HG03342 (cell line): ENCODE data around the gene SLC25A24.
A peak's percentile ranks its signal among the peaks of the same experiment; 100 is the strongest.
"Not testable (repeated sequence)": the region's sequence is repeated elsewhere in the genome, so short reads cannot be mapped to it uniquely, and the experiment has no call there.

Experiments used
- ATAC-seq: cut with Tn5 transposase; IDR thresholded peaks from one replicate; pipeline ENCODE4 v1.9.1; 2021; ENCODE audit warnings: mild to moderate bottlenecking, moderate library complexity; ENCODE audit not compliant: unreplicated experiment

SLC25A24 gene

DNA sequence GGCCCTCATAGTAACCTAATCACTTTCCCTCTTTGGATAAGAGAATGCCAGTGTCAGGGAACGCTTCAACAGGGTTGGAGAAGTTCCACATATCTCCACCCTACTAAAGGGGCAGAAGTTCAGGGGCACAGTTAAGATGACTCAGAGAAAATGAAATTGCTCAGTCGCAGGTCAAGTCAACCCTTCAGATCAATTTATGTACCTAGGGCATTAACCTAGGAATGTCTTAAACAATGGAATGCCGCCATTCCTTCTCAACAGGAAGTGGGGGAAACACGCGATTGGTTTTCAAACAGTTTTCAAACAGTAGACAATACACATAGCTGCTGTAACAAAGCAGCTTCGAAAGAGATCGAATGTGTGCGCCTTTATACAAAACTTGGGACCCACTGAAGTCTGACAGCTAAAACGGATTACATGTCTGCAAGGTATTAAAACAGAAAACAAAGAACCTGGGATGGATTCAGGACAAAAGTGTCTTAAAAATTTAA is 897 bp downstream of the SLC25A24 start:
- ATAC-seq: no peak

DNA sequence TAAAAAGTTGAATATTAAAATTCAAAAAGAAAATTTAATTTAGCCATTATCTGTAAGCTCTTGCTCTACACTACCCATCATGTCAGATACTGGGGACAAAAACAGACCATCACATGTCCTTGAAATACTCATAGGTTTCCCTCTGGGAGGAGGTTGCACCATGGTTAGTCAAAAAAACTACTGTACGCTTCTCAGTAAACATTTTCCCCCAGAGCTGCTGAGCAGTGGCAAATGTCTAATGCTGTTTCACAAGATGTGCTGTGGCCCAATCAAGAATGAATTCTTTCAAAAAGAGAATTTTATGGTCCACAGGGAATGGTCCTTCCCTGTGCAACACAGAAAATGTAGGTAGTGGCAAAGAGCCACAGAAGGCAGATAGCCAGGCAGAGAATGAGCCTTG is 6.1 kb downstream of the SLC25A24 start:
- ATAC-seq: no peak

DNA sequence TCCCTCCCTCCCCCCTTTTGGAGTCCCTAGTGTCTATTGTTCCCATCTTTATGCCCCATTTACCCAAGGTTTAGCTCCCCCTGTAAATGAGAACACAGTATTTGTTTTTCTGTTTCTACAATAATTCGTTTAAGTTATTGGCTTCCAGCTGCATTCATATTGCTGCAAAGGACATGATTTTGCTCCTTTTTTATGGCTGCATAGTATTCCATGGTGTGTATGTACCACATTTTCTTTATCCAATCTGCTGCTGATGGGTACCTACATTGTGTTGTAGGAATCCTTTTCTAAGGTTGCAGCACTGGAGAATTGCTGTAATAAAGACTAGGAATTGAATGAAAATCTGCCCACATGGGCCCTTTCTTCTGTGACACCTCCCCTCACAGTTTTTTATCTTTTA is 6.8 kb downstream of the SLC25A24 start:
- ATAC-seq: no peak

GRCh38 chr1:108192581-108192980 is 7.6 kb downstream of the SLC25A24 start:
- ATAC-seq: no peak

GRCh38 chr1:108190686-108191416 is 9.3 kb downstream of the SLC25A24 start:
- no peak for ATAC-seq

DNA sequence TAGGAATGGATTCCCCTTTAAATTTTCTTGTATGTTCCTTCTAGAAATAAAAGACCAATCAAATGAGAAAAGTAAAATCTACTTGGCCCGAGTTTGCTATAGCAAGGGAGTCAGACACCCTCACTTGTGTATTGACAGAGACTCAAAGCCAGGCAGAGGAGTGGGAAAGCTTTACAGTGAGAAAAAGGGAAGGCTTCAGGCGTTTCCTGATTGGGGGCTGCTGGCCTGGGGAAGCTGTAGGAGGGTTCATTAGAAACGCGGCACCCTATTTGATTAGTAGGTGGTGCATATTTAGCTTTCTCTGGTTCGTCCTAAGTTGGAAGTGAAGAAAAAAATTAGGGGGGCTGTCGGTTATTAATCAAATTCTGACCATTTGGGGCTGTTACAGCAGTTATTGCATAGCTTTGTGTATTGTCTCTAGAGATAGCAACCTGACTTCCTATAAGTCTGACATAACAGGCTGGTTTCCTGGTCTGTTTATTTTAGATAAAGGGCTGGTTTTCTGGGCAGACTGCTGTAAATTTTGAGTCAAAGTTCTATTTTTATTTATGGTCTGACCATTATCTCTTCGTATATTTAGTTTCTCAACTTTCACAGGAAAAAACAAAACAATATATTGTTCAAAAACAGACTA is 10.0 kb downstream of the SLC25A24 start:
- no peak for ATAC-seq

- ATAC-seq: no peak
These were observed 11.3 kb downstream of the SLC25A24 start for GRCh38 chr1:108188801-108189200.

GRCh38 chr1:108182959-108183700 is 17.0 kb downstream of the SLC25A24 start:
- no peak for ATAC-seq

GRCh38 chr1:108179018-108179417 is 21.1 kb downstream of the SLC25A24 start:
- no peak for ATAC-seq

DNA sequence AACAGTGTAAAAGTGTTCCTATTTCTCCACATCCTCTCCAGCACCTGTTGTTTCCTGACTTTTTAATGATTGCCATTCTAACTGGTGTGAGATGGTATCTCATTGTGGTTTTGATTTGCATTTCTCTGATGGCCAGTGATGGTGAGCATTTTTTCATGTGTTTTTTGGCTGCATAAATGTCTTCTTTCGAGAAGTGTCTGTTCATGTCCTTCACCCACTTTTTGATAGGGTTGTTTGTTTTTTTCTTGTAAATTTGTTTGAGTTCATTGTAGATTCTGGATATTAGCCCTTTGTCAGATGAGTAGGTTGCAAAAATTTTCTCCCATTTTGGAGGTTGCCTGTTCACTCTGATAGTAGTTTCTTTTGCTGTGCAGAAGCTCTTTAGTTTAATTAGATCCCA is 37.7 kb downstream of the SLC25A24 start:
- not testable (repeated sequence) for ATAC-seq

- not testable (repeated sequence) for ATAC-seq
These were observed 40.2 kb downstream of the SLC25A24 start for GRCh38 chr1:108159951-108160350.

DNA sequence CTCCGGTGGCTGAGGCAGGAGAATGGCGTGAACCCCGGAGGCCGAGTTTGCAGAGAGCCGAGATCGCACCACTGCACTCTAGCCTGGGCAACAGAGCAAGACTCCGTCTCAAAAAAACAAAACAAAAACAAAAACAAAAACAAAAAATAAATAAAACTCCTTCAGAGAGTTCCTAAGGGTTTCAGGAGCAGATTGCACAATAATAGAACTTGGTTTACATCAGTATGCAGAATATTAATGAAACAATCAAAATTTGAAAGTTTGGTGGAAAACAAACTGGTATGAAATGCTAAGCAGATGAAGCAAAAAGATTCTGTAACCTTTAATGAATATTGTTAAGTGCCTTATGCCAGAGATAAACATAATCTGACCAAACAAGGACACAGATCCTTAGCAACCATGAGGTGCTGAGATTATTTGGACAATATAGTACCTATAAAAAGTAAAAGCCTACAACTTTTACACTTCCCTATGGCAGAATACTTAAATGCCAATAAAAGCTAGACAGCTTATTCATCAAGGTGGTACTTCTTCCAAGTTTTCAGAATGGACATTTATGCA is 41.2 kb downstream of the SLC25A24 start:
- no peak for ATAC-seq

DNA sequence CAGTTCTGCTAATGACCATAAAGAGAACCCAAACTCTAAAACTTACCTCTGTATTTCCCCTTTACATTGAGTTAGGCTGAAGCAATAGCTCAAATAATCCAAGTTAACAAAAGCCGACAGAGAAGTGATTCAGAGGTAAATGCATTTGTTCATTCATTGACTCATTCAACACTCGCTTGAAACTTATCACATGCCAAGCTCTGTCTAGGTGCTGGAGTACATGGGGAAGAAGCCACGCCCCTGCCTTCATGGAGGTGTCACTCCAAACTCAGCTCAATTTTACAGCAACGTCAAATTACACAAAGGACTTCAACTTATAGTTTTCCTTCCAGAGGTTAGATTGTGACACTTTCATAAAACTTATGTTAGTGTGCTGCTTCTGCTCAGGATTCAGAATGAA is 45.8 kb downstream of the SLC25A24 start:
- no peak for ATAC-seq

DNA sequence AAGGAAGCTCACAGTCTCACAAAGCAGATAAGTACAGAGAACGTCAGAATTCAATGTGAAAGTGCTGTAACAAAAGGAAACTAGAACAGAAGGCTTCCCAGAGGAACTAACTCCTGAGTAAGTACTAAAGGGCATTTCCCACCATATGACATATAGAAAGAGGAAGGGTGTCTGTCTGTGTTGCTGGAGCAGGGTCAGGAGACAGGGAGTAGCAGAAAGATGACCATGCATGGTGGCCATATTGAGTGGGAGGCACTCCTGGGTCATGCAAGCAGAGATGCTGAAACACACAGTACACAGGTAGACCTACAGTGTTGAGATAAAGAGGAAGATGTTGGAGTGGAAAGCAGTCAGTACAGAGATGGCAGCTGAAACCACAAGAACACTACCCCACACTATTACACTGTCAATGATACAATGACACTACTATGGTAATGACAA is 47.3 kb downstream of the SLC25A24 start:
- peak; percentile 57 for ATAC-seq

GRCh38 chr1:108151548-108151947 is 48.6 kb downstream of the SLC25A24 start:
- ATAC-seq: no peak

- no peak for ATAC-seq
These were observed 50.2 kb downstream of the SLC25A24 start for GRCh38 chr1:108149796-108150467.

DNA sequence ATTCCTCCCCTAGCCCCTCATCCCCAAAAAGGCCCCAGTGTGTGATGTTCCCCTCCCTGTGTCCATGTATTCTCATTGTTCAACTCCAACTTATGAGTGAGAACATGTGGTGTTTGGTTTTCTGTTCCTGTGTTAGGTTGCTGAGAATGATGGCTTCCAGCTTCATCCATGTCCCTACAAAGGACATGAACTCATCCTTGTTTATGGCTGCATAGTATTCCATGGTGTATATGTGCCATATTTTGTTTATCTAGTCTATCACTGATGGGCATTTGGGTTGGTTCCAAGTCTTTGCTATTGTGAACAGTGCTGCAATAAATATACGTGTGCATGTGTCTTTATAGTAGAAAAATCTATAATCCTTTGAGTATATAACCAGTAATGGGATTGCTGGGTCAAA is 55.6 kb downstream of the SLC25A24 start:
- ATAC-seq: not testable (repeated sequence)

DNA sequence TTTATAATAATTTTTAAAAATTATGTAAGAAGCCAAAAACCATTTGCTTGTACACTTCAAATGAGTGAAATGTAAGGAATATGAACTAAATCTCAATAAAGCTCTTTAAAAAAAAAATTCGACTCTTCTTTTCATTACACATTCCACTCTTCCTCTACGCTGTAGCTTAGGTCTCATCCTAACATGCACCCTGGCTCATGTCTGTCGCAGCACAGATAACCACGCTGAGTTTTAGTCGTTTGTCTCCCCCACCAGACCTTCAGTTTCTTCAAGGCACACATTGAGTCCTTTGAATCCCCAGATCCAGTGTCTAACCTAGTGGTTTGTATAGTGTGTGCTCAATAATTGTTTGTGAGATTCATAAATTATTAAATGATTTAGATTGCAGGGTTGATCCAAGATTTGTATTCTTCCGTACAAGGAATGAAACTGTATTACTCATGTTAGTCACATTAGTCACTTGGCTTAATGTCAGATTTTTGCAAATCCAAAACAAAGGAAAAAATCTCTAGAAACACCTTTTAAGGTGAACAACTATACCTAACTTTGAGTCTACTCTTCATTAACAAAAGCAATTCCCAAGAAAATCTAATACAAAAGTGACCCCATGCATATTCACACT is 57.3 kb downstream of the SLC25A24 start:
- no peak for ATAC-seq

- ATAC-seq: no peak
These were observed 57.9 kb downstream of the SLC25A24 start for GRCh38 chr1:108142258-108142657.

DNA sequence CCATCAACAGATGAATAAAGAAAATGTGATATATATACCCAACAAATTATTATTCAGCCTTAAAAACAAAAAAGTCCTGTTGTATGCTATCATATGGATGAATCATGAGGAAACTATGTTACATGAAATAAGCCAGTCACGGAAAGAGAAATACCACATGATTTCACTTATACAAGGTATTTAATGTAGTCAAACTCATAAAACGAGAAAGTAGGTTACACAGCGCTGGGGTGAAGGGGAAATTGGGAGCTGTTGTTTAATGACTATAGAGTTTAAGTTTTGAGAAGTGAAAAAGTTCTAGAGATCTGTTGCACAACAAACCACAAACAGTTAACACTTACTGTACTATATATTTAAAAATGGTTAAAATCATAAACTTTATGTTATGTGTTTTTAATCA is 58.5 kb downstream of the SLC25A24 start:
- no peak for ATAC-seq
